WERI-Rb-1 (cell line): ENCODE data around the gene NLGN1.

Experiments used
- DNase-seq: peaks from one replicate; pipeline ENCODE4 v3.0.0-alpha.2; 2020
- H3K27ac ChIP-seq: fragments of 250-450 bp; sonication (Bioruptor Pico); 2 replicates; pipeline ENCODE4 v1.5.1; 2020; ENCODE audit warnings: mild to moderate bottlenecking, moderate library complexity
- H3K27me3 ChIP-seq: fragments of 250-450 bp; sonication (Bioruptor Pico); 2 replicates; pipeline ENCODE4 v1.5.1; 2021; ENCODE audit warnings: mild to moderate bottlenecking, low read depth, moderate library complexity; ENCODE audit not compliant: insufficient read depth, severe bottlenecking
- H3K36me3 ChIP-seq: fragments of 250-450 bp; sonication (Bioruptor Pico); 2 replicates; pipeline ENCODE4 v1.5.1; 2020; ENCODE audit warnings: mild to moderate bottlenecking, moderate library complexity
- H3K4me3 ChIP-seq: 2 replicates; pipeline ENCODE4 v1.5.1; 2011; ENCODE audit warnings: low read depth, mild to moderate bottlenecking, control low read depth, low read length
- H3K9me3 ChIP-seq: fragments of 250-450 bp; sonication (Bioruptor Pico); 2 replicates; pipeline ENCODE4 v1.5.1; 2021; ENCODE audit warnings: mild to moderate bottlenecking, moderate library complexity; ENCODE audit not compliant: severe bottlenecking
- TF ChIP-seq, protein P1 (sequence below): IDR thresholded peaks from 2 replicates; pipeline ENCODE4 v1.5.1; 2011; ENCODE audit warnings: low read depth, mild to moderate bottlenecking, control low read depth, inconsistent platforms, low read length

NLGN1 gene

DNA sequence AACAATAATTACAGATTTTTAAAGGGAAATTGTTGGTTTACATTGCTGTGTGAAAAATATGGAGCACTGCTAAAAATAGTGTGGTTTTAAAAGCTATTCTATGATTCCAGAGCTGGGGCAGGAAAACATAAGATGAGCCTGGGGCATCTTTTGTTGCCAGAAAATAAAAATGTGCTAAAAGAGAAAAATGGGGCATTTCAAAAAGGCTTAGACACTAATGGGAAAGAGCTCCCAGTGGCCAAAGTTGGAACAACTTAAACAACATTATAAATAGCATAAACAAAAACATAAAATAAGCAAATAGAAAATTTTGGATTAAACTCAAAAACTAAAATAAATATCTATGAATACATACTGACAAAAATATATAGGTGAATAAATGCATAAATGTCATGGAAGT, 478.9 kb downstream of the NLGN1 start:
- H3K27ac ChIP-seq = no peak overlapping the region
- no peaks in the 10 kb centered on the region for H3K27me3 ChIP-seq
- H3K36me3 ChIP-seq = no peaks in the 10 kb centered on the region
- no peak for DNase-seq
- H3K9me3 ChIP-seq = no peaks in the 10 kb centered on the region
- TF ChIP-seq, protein P1, sequence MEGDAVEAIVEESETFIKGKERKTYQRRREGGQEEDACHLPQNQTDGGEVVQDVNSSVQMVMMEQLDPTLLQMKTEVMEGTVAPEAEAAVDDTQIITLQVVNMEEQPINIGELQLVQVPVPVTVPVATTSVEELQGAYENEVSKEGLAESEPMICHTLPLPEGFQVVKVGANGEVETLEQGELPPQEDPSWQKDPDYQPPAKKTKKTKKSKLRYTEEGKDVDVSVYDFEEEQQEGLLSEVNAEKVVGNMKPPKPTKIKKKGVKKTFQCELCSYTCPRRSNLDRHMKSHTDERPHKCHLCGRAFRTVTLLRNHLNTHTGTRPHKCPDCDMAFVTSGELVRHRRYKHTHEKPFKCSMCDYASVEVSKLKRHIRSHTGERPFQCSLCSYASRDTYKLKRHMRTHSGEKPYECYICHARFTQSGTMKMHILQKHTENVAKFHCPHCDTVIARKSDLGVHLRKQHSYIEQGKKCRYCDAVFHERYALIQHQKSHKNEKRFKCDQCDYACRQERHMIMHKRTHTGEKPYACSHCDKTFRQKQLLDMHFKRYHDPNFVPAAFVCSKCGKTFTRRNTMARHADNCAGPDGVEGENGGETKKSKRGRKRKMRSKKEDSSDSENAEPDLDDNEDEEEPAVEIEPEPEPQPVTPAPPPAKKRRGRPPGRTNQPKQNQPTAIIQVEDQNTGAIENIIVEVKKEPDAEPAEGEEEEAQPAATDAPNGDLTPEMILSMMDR = no peak
- no peak overlapping the region for H3K4me3 ChIP-seq

DNA sequence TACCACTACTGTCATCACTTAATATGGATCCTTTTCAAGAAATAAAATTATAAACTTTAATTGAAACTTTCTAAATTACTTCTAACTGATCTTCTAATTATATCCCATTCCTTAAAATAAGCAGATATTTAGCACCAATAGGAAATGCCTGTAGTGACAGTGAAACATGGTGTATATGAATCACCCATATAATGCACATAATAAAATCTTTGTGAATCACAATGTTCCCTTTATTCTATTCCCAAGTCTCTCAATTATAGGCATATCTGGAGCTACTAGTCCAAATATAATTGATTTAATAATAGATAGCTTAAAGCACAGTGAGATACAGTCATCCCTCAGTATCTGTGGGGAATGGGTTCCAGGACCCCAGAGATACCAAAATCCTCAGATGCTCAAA, 490.3 kb downstream of the NLGN1 start:
- H3K9me3 ChIP-seq = no peaks in the 10 kb centered on the region
- no peaks in the 10 kb centered on the region for H3K27me3 ChIP-seq
- no peak for DNase-seq
- TF ChIP-seq, protein P1 = no peak
- H3K27ac ChIP-seq = no peak overlapping the region
- H3K36me3 ChIP-seq = no peaks in the 10 kb centered on the region
- no peak overlapping the region for H3K4me3 ChIP-seq

DNA sequence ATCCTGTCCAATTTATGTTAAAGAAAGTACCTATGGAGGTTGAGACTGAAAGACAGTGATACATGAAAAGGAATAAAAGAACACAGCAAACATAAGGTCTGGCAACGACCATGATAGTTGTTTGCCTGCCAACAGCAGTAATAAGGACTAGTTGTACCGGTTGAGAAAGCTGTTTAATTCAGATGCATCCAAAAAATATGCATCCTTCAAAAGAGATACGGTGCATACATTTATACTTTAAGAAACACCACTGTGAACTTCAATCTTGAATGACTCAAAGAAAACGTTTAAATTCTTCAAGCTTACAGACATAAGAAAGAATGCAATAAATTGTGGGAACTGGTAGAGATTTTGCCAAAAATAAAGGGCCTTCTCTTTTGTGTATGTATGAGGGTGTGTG, 492.1 kb downstream of the NLGN1 start:
- no peak overlapping the region for H3K4me3 ChIP-seq
- no peaks in the 10 kb centered on the region for H3K9me3 ChIP-seq
- H3K36me3 ChIP-seq = no peaks in the 10 kb centered on the region
- no peak overlapping the region for H3K27ac ChIP-seq
- DNase-seq = no peak
- TF ChIP-seq, protein P1 = no peak
- H3K27me3 ChIP-seq = no peaks in the 10 kb centered on the region

DNA sequence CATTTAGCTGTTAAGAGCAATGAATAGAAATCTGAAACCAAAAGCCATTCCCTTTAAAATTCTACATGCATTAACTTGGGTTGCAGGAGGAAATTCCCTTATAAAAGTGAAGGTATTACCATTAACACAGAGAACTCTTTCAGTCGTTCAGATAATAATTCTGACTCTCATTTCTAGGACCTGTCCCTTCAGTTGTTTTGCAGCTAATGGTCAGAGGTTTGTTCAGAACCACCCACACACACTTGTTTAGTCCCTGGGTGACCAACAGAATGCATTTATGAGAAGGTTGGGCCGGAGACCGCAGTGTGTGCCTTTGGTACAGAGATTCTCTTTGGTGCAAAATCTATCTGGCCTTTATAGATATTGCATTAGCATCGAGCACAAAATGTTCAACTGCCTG, 492.5 kb downstream of the NLGN1 start:
- DNase-seq = no peak
- Histone ChIP-seq H3K36me3 (no peaks in the 10 kb centered on the region), H3K4me3 (no peak overlapping the region), H3K9me3 (no peaks in the 10 kb centered on the region), H3K27ac (no peak overlapping the region), H3K27me3 (no peaks in the 10 kb centered on the region)
- TF ChIP-seq, protein P1 = no peak

DNA sequence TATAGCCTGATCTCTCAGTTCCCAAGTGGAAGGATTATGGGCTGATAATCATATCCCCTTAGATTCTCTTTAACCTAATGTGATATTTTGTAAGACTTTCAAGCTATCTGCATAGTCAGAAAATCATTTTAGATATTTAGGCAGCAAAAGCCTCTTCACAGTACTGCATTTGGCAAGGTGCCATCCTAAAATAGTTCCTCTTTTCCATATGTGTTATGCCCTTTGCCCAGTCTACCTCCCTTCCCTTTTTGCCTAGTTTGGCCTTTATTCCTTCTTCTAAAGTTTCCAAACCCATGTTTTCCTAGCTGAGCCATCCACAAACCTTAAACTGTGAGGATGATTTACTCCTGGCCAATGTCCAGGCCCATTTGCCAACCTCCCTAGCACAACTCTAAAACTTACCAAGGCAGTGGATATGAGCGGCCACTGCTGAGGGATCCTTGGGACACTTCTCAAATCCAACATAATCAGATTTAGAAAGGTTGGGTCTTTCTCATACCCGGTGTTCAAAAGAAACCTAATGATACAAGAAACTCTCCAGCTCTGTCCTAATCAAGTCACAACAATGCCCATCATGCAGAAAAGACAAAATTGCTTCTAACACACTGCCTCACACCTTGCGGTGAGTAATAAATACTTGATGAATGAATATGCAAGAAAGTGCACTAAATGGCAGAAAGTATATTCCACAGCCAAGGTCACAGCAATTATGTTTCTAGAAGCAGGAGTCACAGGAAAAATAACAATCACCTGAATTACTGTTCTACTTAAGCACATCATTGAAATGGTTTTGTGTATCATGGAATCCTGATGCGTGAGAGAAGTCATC, 493.9 kb downstream of the NLGN1 start:
- Histone ChIP-seq H3K36me3 (no peaks in the 10 kb centered on the region), H3K27ac (no peak overlapping the region), H3K4me3 (no peak overlapping the region), H3K27me3 (no peaks in the 10 kb centered on the region), H3K9me3 (no peaks in the 10 kb centered on the region)
- DNase-seq = no peak
- TF ChIP-seq, protein P1 = no peak

DNA sequence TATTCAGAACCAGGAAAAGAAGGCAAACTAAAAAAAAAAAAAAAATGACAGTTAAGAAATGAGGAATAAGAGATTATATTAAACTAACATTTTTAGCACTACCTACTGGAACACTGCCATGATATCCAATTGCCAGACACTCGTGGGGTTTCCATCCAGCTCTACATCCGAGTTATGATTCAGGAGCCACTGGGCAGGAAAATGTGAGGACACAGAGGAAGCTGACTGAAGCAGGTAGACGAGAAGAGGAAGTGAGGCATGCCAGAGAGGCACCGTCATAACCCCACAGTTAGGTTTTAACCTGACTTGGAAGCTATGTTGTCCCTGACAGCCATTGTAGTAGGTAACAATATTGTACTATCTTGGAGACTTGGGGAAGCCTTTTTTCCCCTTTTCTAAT, 495.0 kb downstream of the NLGN1 start:
- Histone ChIP-seq H3K27me3 (no peaks in the 10 kb centered on the region), H3K9me3 (no peaks in the 10 kb centered on the region), H3K4me3 (no peak overlapping the region), H3K36me3 (no peaks in the 10 kb centered on the region), H3K27ac (no peak overlapping the region)
- TF ChIP-seq, protein P1 = no peak
- DNase-seq = no peak
